Prostate gland (tissue), 2 donors: Measurements from ENCODE around the gene ANKRD37.

Source experiments
- CTCF ChIP-seq, 4 experiments: fragments of 200-600 bp in 2 of 4; fragments of 450-650 bp in 2 of 4; sonication (generic) in 2 of 4; IDR thresholded peaks; 1 replicate in 3 of 4; 2 replicates in 1 of 4; pipeline ENCODE4 v1.5.1; 2016 to 2019; ENCODE audit warnings: antibody characterized with exemption in 4 of 4, mild to moderate bottlenecking in 2 of 4, moderate library complexity in 2 of 4
- POLR2A ChIP-seq: fragments of 450-650 bp; IDR thresholded peaks from one replicate; pipeline ENCODE4 v1.6.1; 2016; ENCODE audit warnings: antibody characterized with exemption, mild to moderate bottlenecking
- POLR2AphosphoS5 ChIP-seq: sonication (generic); formaldehyde crosslinking; IDR thresholded peaks from one replicate; pipeline ENCODE4 v1.6.1; 2017; ENCODE audit warnings: antibody characterized with exemption

GRCh38 chr4:185374027-185374426, 22.6 kb upstream of the ANKRD37 start:
- TF ChIP-seq POLR2AphosphoS5 (no peak), CTCF (IDR thresholded peaks at IDR 0.05) (no peak), POLR2A (no peak)
